ENCODE measurements around the gene KIF12. TPM values are rescaled to one million over a fixed set of nuclear protein-coding genes. Genes with fewer than 3 reads are reported as not detected.

KIF12 gene
- total and polyA plus RNA-seq, 2 experiments from 2014 or later, result 4.2 to 4.3 TPM

DNA sequence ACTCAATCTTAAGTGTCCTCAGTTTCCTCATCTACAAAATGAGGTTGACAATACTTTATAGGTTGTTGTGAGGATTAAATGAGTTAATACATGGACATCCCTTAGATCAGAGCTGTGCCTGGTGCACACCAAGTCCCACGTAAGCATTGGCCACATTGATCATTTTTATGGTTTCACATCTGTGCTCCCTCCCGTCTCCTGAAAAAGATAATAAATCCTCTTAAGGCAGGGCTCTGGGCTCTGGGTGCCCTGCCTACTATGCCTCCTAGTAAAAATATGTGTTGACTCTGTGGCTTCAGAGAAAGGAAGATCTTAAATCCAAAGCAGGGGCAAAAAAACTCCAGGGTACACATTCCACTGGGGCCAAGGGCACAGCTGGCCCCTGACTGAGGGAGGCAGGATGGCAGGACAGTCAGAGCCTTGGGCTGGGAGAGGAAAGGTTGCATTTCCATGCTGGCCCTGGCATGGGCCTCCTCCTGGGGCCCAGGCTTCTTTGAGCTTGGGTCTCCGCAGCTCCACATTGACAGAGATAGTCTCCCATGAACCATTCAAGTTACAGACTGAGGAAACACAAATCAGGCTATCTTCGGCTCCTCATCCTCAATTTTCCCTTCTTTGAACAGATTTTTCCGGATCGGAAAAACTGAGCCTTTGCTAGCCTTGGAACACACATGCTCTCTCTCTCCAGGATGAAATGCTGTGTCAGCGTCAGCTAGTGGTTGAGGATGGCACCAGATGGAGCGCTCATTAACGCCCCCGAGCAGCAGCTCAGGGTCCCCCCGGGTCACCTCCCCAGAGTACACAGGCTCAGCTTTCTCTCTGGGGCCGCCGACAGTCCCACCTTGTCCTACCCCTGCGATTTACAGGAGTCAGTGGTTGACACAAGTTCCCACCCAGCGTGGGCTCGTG, 22.4 kb upstream of the KIF12 start:
- Histone ChIP-seq H3K9me2 (ENCODE audit: insufficient read depth) (no peaks in the 10 kb centered on the region), H3K4me2 (no peak overlapping the region), H3K79me2 (replicated peaks; ENCODE audit: insufficient read depth) (no peaks in the 10 kb centered on the region), H3K4me3 (no peak overlapping the region), H3F3A (replicated peaks; ENCODE audit: low read depth) (no peaks in the 10 kb centered on the region), H4K20me1 (replicated peaks; ENCODE audit: insufficient read depth) (no peaks in the 10 kb centered on the region), H3K27me3 (ENCODE audit: insufficient read depth) (no peaks in the 10 kb centered on the region), H2AFZ (no peak overlapping the region), H3K27ac (ENCODE audit: low read depth) (no peak overlapping the region), H3K4me1 (ENCODE audit: insufficient read depth) (no peaks in the 10 kb centered on the region), H3K36me3 (ENCODE audit: insufficient read depth) (no peaks in the 10 kb centered on the region)
- Mint-ChIP-seq H3K36me3 (ENCODE audit: low read depth) (no peaks in the 10 kb centered on the region; the same call in 2 of the 3 replicates), H3K9me3 (no peaks in the 10 kb centered on the region), H3K4me3 (no peak overlapping the region), H3K27ac (no peak overlapping the region), H3K4me1 (peaks cover 10% of the 10 kb centered on the region), H3K27me3 (ENCODE audit: insufficient read depth, low read depth, poor library complexity) (peaks cover 10% of the 10 kb centered on the region)
- TF ChIP-seq, protein P1, sequence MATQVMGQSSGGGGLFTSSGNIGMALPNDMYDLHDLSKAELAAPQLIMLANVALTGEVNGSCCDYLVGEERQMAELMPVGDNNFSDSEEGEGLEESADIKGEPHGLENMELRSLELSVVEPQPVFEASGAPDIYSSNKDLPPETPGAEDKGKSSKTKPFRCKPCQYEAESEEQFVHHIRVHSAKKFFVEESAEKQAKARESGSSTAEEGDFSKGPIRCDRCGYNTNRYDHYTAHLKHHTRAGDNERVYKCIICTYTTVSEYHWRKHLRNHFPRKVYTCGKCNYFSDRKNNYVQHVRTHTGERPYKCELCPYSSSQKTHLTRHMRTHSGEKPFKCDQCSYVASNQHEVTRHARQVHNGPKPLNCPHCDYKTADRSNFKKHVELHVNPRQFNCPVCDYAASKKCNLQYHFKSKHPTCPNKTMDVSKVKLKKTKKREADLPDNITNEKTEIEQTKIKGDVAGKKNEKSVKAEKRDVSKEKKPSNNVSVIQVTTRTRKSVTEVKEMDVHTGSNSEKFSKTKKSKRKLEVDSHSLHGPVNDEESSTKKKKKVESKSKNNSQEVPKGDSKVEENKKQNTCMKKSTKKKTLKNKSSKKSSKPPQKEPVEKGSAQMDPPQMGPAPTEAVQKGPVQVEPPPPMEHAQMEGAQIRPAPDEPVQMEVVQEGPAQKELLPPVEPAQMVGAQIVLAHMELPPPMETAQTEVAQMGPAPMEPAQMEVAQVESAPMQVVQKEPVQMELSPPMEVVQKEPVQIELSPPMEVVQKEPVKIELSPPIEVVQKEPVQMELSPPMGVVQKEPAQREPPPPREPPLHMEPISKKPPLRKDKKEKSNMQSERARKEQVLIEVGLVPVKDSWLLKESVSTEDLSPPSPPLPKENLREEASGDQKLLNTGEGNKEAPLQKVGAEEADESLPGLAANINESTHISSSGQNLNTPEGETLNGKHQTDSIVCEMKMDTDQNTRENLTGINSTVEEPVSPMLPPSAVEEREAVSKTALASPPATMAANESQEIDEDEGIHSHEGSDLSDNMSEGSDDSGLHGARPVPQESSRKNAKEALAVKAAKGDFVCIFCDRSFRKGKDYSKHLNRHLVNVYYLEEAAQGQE (IDR thresholded peaks at IDR 0.05; ENCODE audit: unreplicated experiment), result no peak
- ATAC-seq (no peak), DNase-seq (ENCODE audit: low spot score) (no peak)

DNA sequence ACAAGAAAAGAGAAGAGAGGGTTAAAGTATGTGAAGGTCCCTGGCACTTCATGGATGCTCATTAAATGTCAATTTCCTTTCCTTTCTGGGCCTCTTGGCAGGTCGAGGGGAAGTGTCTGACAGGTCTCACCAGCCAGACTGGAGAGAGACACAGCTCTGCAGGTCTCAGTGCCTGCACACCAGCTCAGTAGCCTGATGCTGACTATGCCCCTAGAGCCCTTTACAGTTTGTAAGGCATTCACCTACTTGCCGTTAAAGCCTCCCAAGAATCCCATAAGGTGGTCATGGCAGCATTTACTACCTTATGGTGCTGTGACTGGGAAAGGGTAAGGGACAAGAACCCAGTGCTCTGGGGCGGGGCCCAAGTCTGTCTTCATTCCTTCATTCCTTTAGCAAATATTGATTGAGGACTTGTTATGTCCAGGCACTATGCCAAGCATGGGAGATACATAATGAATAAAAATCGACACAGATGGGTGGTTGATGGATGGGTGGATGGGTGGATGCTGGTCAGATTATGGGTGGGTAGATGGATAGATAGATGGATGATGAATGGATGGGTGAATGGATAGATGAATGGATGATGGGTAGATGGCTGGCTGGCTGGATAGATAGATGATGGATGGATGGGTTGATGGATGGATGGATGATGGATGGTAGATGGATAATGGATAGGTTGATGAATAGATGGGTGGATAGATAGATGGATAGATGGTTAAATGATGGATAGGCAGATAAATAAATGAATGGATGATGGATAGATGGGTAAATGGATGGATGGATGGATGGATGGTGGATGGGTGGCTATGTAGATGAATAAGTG, 21.3 kb upstream of the KIF12 start:
- peaks cover 10% of the 10 kb centered on the region for H3K27me3 Mint-ChIP-seq (ENCODE audit: insufficient read depth, low read depth, poor library complexity)
- Histone ChIP-seq H3K79me2 (replicated peaks; ENCODE audit: insufficient read depth) (no peaks in the 10 kb centered on the region), H3K27me3 (ENCODE audit: insufficient read depth) (no peaks in the 10 kb centered on the region), H3F3A (replicated peaks; ENCODE audit: low read depth) (no peaks in the 10 kb centered on the region), H3K4me3 (no peak overlapping the region), H3K4me1 (ENCODE audit: insufficient read depth) (no peaks in the 10 kb centered on the region), H3K9me2 (ENCODE audit: insufficient read depth) (no peaks in the 10 kb centered on the region), H3K4me2 (no peak overlapping the region), H3K27ac (ENCODE audit: low read depth) (no peak overlapping the region), H4K20me1 (replicated peaks; ENCODE audit: insufficient read depth) (no peaks in the 10 kb centered on the region), H3K36me3 (ENCODE audit: insufficient read depth) (no peaks in the 10 kb centered on the region), H2AFZ (no peak overlapping the region)
- no peaks in the 10 kb centered on the region; the same call in 2 of the 3 replicates for H3K36me3 Mint-ChIP-seq (ENCODE audit: low read depth)
- no peak overlapping the region for H3K27ac Mint-ChIP-seq
- no peak for ATAC-seq
- no peaks in the 10 kb centered on the region for H3K9me3 Mint-ChIP-seq
- DNase-seq (ENCODE audit: low spot score), result no peak
- H3K4me1 Mint-ChIP-seq, result peaks cover 8% of the 10 kb centered on the region
- no peak overlapping the region for H3K4me3 Mint-ChIP-seq
- TF ChIP-seq, protein P2, sequence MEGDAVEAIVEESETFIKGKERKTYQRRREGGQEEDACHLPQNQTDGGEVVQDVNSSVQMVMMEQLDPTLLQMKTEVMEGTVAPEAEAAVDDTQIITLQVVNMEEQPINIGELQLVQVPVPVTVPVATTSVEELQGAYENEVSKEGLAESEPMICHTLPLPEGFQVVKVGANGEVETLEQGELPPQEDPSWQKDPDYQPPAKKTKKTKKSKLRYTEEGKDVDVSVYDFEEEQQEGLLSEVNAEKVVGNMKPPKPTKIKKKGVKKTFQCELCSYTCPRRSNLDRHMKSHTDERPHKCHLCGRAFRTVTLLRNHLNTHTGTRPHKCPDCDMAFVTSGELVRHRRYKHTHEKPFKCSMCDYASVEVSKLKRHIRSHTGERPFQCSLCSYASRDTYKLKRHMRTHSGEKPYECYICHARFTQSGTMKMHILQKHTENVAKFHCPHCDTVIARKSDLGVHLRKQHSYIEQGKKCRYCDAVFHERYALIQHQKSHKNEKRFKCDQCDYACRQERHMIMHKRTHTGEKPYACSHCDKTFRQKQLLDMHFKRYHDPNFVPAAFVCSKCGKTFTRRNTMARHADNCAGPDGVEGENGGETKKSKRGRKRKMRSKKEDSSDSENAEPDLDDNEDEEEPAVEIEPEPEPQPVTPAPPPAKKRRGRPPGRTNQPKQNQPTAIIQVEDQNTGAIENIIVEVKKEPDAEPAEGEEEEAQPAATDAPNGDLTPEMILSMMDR (conservative IDR thresholded peaks at IDR 0.05; ENCODE audit: low read depth in 2 of 2), result no peak
- TF ChIP-seq ZNF114 (CRISPR knock-in tag; IDR thresholded peaks at IDR 0.05) (no peak), EZH2phosphoT487 (IDR thresholded peaks at IDR 0.05; ENCODE audit: unreplicated experiment) (no peak), NANOG (IDR thresholded peaks at IDR 0.05; ENCODE audit: borderline replicate concordance) (no peak), POLR2AphosphoS5 (IDR thresholded peaks at IDR 0.05; ENCODE audit: low read depth) (no peak), JUNB (IDR thresholded peaks at IDR 0.05; ENCODE audit: unreplicated experiment) (no peak), CREB1 (CRISPR knock-in tag; IDR thresholded peaks at IDR 0.05; ENCODE audit: low read depth) (no peak)
